ENCODE results near the gene TRMT10B. TPM values are rescaled to one million over a fixed set of nuclear protein-coding genes. Genes with fewer than 3 reads are reported as not detected.
"Not testable (repeated sequence)": the region's sequence is repeated elsewhere in the genome, so short reads cannot be mapped to it uniquely, and the experiment has no call there.

The TRMT10B gene
- total RNA-seq, 1 experiment from 2014 or later: 6.1 TPM

GRCh38 chr9:37761511-37761910 is 7.9 kb downstream of the TRMT10B start:
- Mint-ChIP-seq H3K4me3 (no peak overlapping the region), H3K27ac (no peak overlapping the region), H3K27me3 (ENCODE audit: low read depth) (no peaks in the 10 kb centered on the region), H3K4me1 (no peaks in the 10 kb centered on the region), H3K36me3 (peaks cover 18% of the 10 kb centered on the region), H3K9me3 (peaks cover 4% of the 10 kb centered on the region; the same call in 1 of the 2 replicates)
- POLR2A ChIA-PET: no interaction called here
- no peak for ATAC-seq
- TF ChIP-seq ESRRA (CRISPR knock-in tag; IDR thresholded peaks at IDR 0.05; ENCODE audit: borderline replicate concordance) (no peak), ZNF232 (CRISPR knock-in tag; IDR thresholded peaks at IDR 0.05) (no peak), ELF4 (CRISPR knock-in tag; IDR thresholded peaks at IDR 0.05; ENCODE audit: low read depth) (no peak), ATF2 (CRISPR knock-in tag; IDR thresholded peaks at IDR 0.05; ENCODE audit: borderline replicate concordance, low read depth) (no peak), CREB1 (CRISPR knock-in tag; IDR thresholded peaks at IDR 0.05) (no peak), ZNF263 (CRISPR knock-in tag; IDR thresholded peaks at IDR 0.05; ENCODE audit: low read depth) (no peak), EMX1 (CRISPR knock-in tag; IDR thresholded peaks at IDR 0.05) (no peak), MYBL2 (CRISPR knock-in tag; IDR thresholded peaks at IDR 0.05) (no peak), TEAD4 (CRISPR knock-in tag; IDR thresholded peaks at IDR 0.05) (no peak), FOXJ3 (CRISPR knock-in tag; IDR thresholded peaks at IDR 0.05; ENCODE audit: borderline replicate concordance) (no peak), RELA (CRISPR knock-in tag; IDR thresholded peaks at IDR 0.05; ENCODE audit: borderline replicate concordance) (no peak), NFE2L1 (CRISPR knock-in tag; IDR thresholded peaks at IDR 0.05) (no peak), ZBTB21 (CRISPR knock-in tag; IDR thresholded peaks at IDR 0.05; ENCODE audit: borderline replicate concordance) (no peak)
- TF ChIP-seq, protein P1, sequence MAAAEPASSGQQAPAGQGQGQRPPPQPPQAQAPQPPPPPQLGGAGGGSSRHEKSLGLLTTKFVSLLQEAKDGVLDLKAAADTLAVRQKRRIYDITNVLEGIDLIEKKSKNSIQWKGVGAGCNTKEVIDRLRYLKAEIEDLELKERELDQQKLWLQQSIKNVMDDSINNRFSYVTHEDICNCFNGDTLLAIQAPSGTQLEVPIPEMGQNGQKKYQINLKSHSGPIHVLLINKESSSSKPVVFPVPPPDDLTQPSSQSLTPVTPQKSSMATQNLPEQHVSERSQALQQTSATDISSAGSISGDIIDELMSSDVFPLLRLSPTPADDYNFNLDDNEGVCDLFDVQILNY (CRISPR knock-in tag; IDR thresholded peaks at IDR 0.05): no peak
- TF ChIP-seq, protein P2, sequence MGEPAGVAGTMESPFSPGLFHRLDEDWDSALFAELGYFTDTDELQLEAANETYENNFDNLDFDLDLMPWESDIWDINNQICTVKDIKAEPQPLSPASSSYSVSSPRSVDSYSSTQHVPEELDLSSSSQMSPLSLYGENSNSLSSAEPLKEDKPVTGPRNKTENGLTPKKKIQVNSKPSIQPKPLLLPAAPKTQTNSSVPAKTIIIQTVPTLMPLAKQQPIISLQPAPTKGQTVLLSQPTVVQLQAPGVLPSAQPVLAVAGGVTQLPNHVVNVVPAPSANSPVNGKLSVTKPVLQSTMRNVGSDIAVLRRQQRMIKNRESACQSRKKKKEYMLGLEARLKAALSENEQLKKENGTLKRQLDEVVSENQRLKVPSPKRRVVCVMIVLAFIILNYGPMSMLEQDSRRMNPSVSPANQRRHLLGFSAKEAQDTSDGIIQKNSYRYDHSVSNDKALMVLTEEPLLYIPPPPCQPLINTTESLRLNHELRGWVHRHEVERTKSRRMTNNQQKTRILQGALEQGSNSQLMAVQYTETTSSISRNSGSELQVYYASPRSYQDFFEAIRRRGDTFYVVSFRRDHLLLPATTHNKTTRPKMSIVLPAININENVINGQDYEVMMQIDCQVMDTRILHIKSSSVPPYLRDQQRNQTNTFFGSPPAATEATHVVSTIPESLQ (CRISPR knock-in tag; IDR thresholded peaks at IDR 0.05): no peak
- TF ChIP-seq, protein P3, sequence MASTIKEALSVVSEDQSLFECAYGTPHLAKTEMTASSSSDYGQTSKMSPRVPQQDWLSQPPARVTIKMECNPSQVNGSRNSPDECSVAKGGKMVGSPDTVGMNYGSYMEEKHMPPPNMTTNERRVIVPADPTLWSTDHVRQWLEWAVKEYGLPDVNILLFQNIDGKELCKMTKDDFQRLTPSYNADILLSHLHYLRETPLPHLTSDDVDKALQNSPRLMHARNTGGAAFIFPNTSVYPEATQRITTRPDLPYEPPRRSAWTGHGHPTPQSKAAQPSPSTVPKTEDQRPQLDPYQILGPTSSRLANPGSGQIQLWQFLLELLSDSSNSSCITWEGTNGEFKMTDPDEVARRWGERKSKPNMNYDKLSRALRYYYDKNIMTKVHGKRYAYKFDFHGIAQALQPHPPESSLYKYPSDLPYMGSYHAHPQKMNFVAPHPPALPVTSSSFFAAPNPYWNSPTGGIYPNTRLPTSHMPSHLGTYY (CRISPR knock-in tag; IDR thresholded peaks at IDR 0.05): no peak
- TF ChIP-seq, protein P4, sequence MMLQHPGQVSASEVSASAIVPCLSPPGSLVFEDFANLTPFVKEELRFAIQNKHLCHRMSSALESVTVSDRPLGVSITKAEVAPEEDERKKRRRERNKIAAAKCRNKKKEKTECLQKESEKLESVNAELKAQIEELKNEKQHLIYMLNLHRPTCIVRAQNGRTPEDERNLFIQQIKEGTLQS (CRISPR knock-in tag; conservative IDR thresholded peaks at IDR 0.05): no peak
- TF ChIP-seq, protein P5, sequence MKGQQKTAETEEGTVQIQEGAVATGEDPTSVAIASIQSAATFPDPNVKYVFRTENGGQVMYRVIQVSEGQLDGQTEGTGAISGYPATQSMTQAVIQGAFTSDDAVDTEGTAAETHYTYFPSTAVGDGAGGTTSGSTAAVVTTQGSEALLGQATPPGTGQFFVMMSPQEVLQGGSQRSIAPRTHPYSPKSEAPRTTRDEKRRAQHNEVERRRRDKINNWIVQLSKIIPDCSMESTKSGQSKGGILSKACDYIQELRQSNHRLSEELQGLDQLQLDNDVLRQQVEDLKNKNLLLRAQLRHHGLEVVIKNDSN (CRISPR knock-in tag; IDR thresholded peaks at IDR 0.05): no peak
- no peak for DNase-seq (ENCODE audit: low spot score)
- CTCF ChIA-PET: no interaction called here

GRCh38 chr9:37765263-37765662 is 11.7 kb downstream of the TRMT10B start:
- H3K27ac Mint-ChIP-seq; H3K27me3 Mint-ChIP-seq (ENCODE audit: low read depth); H3K9me3 Mint-ChIP-seq; DNase-seq (ENCODE audit: low spot score); ATAC-seq; H3K4me3 Mint-ChIP-seq; POLR2A ChIA-PET; H3K4me1 Mint-ChIP-seq; CTCF ChIA-PET: not testable (repeated sequence)
- H3K36me3 Mint-ChIP-seq: peaks cover 18% of the 10 kb centered on the region

Data from WTC11 (cell line).